ENCODE measurements around the gene GGT6.

Gene GGT6

DNA sequence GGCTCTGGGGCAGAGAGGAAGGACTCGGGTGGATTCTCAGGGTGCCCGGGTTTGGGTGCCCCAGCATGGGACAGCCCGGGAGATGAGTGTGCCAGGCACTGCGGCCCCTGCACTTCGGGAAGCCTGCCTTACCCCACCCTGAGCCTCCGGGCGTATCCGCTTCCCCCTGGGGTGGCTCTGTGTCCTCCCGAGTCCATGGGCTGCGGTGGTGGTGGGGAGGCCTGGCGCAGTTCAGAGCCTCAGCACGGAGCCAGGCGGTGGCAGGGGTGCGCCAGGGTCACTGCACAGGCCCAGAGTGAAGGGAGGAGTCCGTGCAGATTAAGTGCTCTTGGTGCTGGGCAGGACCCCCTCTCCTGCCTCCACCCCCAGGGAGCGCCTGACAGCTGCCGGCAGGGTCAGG, 25.9 kb downstream of the GGT6 start (continued):
- TF ChIP-seq, protein P1, sequence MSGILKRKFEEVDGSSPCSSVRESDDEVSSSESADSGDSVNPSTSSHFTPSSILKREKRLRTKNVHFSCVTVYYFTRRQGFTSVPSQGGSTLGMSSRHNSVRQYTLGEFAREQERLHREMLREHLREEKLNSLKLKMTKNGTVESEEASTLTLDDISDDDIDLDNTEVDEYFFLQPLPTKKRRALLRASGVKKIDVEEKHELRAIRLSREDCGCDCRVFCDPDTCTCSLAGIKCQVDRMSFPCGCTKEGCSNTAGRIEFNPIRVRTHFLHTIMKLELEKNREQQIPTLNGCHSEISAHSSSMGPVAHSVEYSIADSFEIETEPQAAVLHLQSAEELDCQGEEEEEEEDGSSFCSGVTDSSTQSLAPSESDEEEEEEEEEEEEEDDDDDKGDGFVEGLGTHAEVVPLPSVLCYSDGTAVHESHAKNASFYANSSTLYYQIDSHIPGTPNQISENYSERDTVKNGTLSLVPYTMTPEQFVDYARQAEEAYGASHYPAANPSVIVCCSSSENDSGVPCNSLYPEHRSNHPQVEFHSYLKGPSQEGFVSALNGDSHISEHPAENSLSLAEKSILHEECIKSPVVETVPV (CRISPR knock-in tag; IDR thresholded peaks at IDR 0.05): no peak
- TF ChIP-seq TCF4 (CRISPR knock-in tag; IDR thresholded peaks at IDR 0.05; ENCODE audit: borderline replicate concordance) (no peak), OSR1 (CRISPR knock-in tag; IDR thresholded peaks at IDR 0.05) (no peak), BACH2 (CRISPR knock-in tag; IDR thresholded peaks at IDR 0.05; ENCODE audit: borderline replicate concordance) (no peak)

DNA sequence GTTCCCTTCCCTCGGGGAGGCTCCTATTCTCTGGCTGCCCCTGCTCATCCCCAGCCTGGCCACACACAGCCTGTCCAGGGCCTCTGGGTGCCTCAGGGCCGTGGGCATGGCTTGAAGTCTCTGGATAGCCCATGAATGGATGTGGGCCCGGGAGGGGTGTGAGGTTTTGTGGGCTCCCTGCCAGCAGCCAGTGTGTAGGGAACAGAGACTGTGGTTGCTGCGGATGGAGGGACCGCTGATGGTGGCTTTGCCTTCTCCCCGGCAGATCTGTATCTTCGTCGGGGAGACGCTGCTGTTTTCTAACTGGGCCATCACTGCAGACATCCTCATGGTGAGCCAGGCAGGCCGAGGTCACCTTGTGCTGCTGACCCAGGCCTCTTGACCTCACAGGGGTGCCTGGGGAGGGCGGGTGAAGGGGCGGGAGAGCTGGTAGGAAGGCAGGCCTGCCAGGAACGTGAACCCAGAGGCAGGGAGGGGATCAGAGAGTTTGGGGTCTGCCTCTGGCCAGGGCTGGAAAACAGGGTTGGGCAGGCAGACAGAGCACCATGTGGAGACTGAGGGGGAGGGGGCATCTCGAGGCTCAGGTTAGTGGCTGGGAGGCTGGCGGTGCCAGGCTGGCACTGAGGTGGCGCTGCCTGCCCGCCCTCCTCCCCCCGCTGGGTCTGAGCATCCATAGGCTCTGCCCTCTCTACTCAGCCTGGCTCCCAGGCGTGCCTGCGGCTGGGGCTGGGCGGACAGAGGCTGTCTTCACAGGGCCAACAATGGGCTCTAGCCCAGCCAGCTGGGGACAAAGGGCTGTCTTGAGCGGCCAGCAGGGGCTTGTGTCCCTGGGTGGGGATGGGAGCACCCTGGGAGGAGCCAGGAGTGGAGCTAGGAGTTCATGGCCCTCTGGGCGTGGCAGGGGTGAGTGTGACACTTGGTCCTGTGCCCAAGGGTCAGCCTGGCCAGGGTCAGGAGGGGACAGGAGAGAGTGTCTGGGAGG, 26.6 kb downstream of the GGT6 start:
- ATAC-seq: peak; percentile 56
- TF ChIP-seq ISL1 (CRISPR knock-in tag; IDR thresholded peaks at IDR 0.05) (no peak), PPARA (CRISPR knock-in tag; IDR thresholded peaks at IDR 0.05; ENCODE audit: borderline replicate concordance) (no peak), TCF4 (CRISPR knock-in tag; IDR thresholded peaks at IDR 0.05; ENCODE audit: borderline replicate concordance) (no peak), ZNF565 (CRISPR knock-in tag; conservative IDR thresholded peaks at IDR 0.05; ENCODE audit: low read depth) (0 out of 2 replicates have a peak, but pooled peaks have one; percentile 65), ZFP3 (CRISPR knock-in tag; IDR thresholded peaks at IDR 0.05) (0 out of 2 replicates have a peak, but pooled peaks have one; percentile 27), ARNTL (CRISPR knock-in tag; IDR thresholded peaks at IDR 0.05; ENCODE audit: borderline replicate concordance, low read depth) (no peak), BACH2 (CRISPR knock-in tag; IDR thresholded peaks at IDR 0.05; ENCODE audit: borderline replicate concordance) (no peak), RARB (CRISPR knock-in tag; IDR thresholded peaks at IDR 0.05) (no peak), ESRRG (CRISPR knock-in tag; IDR thresholded peaks at IDR 0.05) (no peak), ZFP30 (CRISPR knock-in tag; IDR thresholded peaks at IDR 0.05) (no peak), TOX (CRISPR knock-in tag; IDR thresholded peaks at IDR 0.05; ENCODE audit: borderline replicate concordance) (no peak), ZNF8 (CRISPR knock-in tag; IDR thresholded peaks at IDR 0.05) (no peak)
- TF ChIP-seq, protein P2, sequence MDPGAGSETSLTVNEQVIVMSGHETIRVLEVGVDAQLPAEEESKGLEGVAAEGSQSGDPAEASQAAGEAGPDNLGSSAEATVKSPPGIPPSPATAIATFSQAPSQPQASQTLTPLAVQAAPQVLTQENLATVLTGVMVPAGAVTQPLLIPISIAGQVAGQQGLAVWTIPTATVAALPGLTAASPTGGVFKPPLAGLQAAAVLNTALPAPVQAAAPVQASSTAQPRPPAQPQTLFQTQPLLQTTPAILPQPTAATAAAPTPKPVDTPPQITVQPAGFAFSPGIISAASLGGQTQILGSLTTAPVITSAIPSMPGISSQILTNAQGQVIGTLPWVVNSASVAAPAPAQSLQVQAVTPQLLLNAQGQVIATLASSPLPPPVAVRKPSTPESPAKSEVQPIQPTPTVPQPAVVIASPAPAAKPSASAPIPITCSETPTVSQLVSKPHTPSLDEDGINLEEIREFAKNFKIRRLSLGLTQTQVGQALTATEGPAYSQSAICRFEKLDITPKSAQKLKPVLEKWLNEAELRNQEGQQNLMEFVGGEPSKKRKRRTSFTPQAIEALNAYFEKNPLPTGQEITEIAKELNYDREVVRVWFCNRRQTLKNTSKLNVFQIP (CRISPR knock-in tag; IDR thresholded peaks at IDR 0.05; ENCODE audit: borderline replicate concordance, low read depth): no peak
- TF ChIP-seq, protein P1 (CRISPR knock-in tag; IDR thresholded peaks at IDR 0.05): no peak
- TF ChIP-seq, protein P3, sequence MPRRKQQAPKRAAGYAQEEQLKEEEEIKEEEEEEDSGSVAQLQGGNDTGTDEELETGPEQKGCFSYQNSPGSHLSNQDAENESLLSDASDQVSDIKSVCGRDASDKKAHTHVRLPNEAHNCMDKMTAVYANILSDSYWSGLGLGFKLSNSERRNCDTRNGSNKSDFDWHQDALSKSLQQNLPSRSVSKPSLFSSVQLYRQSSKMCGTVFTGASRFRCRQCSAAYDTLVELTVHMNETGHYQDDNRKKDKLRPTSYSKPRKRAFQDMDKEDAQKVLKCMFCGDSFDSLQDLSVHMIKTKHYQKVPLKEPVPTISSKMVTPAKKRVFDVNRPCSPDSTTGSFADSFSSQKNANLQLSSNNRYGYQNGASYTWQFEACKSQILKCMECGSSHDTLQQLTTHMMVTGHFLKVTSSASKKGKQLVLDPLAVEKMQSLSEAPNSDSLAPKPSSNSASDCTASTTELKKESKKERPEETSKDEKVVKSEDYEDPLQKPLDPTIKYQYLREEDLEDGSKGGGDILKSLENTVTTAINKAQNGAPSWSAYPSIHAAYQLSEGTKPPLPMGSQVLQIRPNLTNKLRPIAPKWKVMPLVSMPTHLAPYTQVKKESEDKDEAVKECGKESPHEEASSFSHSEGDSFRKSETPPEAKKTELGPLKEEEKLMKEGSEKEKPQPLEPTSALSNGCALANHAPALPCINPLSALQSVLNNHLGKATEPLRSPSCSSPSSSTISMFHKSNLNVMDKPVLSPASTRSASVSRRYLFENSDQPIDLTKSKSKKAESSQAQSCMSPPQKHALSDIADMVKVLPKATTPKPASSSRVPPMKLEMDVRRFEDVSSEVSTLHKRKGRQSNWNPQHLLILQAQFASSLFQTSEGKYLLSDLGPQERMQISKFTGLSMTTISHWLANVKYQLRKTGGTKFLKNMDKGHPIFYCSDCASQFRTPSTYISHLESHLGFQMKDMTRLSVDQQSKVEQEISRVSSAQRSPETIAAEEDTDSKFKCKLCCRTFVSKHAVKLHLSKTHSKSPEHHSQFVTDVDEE (CRISPR knock-in tag; IDR thresholded peaks at IDR 0.05): no peak; the same call in 1 of the 2 replicates

DNA sequence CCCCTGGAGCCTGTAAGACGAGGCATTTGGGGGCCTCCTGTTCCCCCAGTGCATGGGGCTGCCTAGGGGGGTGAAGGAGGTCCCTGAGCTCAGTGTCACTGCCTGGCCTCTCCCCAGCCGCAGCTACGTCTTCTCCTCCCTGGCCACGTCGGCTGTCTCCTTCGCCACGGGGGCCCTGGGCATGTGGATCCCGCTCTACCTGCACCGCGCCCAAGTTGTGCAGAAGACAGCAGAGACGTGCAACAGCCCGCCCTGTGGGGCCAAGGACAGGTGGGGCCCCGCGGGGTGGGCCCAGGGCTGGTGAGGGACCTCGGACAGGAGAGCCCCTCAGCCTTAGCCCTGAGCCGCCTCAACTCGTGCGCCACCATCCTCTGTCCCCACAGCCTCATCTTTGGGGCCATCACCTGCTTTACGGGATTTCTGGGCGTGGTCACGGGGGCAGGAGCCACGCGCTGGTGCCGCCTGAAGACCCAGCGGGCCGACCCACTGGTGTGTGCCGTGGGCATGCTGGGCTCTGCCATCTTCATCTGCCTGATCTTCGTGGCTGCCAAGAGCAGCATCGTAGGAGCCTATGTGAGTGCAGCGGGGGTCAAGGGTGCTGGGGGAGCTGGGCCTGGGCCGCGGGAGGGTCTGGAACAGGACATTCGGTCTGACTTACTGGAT, 27.4 kb downstream of the GGT6 start:
- no peak for ATAC-seq
- TF ChIP-seq ZNF8 (CRISPR knock-in tag; IDR thresholded peaks at IDR 0.05) (no peak), TOX (CRISPR knock-in tag; IDR thresholded peaks at IDR 0.05; ENCODE audit: borderline replicate concordance) (no peak), SNAI2 (CRISPR knock-in tag; IDR thresholded peaks at IDR 0.05) (no peak), CSDC2 (CRISPR knock-in tag; IDR thresholded peaks at IDR 0.05) (no peak), ZNF70 (CRISPR knock-in tag; IDR thresholded peaks at IDR 0.05) (no peak), OSR1 (CRISPR knock-in tag; IDR thresholded peaks at IDR 0.05) (no peak), TCF4 (CRISPR knock-in tag; IDR thresholded peaks at IDR 0.05; ENCODE audit: borderline replicate concordance) (no peak), ZNF565 (CRISPR knock-in tag; conservative IDR thresholded peaks at IDR 0.05; ENCODE audit: low read depth) (no peak), GLIS3 (CRISPR knock-in tag; IDR thresholded peaks at IDR 0.05) (no peak), ZFP30 (CRISPR knock-in tag; IDR thresholded peaks at IDR 0.05) (no peak), ARNTL (CRISPR knock-in tag; IDR thresholded peaks at IDR 0.05; ENCODE audit: borderline replicate concordance, low read depth) (no peak), BACH2 (CRISPR knock-in tag; IDR thresholded peaks at IDR 0.05; ENCODE audit: borderline replicate concordance) (no peak), RARB (CRISPR knock-in tag; IDR thresholded peaks at IDR 0.05) (no peak), PPARA (CRISPR knock-in tag; IDR thresholded peaks at IDR 0.05; ENCODE audit: borderline replicate concordance) (no peak), ZC3H10 (CRISPR knock-in tag; IDR thresholded peaks at IDR 0.05) (no peak), ZFP3 (CRISPR knock-in tag; IDR thresholded peaks at IDR 0.05) (no peak)
- TF ChIP-seq, protein P2 (CRISPR knock-in tag; IDR thresholded peaks at IDR 0.05; ENCODE audit: borderline replicate concordance, low read depth): no peak
- TF ChIP-seq, protein P4, sequence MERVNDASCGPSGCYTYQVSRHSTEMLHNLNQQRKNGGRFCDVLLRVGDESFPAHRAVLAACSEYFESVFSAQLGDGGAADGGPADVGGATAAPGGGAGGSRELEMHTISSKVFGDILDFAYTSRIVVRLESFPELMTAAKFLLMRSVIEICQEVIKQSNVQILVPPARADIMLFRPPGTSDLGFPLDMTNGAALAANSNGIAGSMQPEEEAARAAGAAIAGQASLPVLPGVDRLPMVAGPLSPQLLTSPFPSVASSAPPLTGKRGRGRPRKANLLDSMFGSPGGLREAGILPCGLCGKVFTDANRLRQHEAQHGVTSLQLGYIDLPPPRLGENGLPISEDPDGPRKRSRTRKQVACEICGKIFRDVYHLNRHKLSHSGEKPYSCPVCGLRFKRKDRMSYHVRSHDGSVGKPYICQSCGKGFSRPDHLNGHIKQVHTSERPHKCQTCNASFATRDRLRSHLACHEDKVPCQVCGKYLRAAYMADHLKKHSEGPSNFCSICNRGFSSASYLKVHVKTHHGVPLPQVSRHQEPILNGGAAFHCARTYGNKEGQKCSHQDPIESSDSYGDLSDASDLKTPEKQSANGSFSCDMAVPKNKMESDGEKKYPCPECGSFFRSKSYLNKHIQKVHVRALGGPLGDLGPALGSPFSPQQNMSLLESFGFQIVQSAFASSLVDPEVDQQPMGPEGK (CRISPR knock-in tag; IDR thresholded peaks at IDR 0.05; ENCODE audit: borderline replicate concordance): no peak

All from SK-N-SH treated with all-trans-retinoic acid at 6 μM for 48 hours (cell line).